Retinal pigment epithelial cell (primary cell): ENCODE data around the gene RBP2.
A peak's percentile ranks its signal among the peaks of the same experiment; 100 is the strongest.

Experiments used
- DNase-seq: peaks from one replicate; pipeline ENCODE4 v3.0.0-alpha.2; 2010; ENCODE audit warnings: low read depth
- H3K4me3 ChIP-seq: 2 replicates; pipeline ENCODE4 v1.5.1; 2011; ENCODE audit warnings: mild to moderate bottlenecking, low read length, control low read depth, moderate library complexity
- CTCF ChIP-seq: conservative IDR thresholded peaks from 2 replicates; pipeline ENCODE4 v1.5.1; 2011; ENCODE audit warnings: low read depth, low read length, control low read depth, inconsistent platforms

RBP2 gene

DNA sequence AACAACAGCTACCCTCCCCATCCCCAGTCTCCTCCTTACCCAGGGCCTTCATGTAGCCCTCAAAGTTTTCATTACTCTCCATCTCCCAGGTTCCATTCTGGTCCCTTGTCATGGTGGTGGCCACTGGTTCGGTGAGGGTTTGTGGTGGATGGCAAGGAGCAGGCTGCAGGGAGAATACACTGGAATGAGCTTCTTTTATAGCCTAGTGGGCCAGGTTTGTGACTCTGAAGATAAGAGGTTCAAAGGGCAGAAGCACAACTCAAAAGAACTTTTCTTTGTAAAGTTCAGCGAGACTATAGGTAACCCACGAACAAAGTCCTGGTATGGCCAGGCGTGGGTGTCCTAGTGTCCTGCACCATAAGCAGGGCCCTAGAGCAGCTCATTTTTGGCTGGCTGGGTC lies at the start of gene RBP2:
TSS of gene RBP2 (minus strand) at position 169 of the 400 bp plus-strand sequence. CDS start at position 112, 57 bp downstream.
- no peak for TF ChIP-seq CTCF
- no peak within 1 kb of the TSS for H3K4me3 ChIP-seq
- no peak for DNase-seq

DNA sequence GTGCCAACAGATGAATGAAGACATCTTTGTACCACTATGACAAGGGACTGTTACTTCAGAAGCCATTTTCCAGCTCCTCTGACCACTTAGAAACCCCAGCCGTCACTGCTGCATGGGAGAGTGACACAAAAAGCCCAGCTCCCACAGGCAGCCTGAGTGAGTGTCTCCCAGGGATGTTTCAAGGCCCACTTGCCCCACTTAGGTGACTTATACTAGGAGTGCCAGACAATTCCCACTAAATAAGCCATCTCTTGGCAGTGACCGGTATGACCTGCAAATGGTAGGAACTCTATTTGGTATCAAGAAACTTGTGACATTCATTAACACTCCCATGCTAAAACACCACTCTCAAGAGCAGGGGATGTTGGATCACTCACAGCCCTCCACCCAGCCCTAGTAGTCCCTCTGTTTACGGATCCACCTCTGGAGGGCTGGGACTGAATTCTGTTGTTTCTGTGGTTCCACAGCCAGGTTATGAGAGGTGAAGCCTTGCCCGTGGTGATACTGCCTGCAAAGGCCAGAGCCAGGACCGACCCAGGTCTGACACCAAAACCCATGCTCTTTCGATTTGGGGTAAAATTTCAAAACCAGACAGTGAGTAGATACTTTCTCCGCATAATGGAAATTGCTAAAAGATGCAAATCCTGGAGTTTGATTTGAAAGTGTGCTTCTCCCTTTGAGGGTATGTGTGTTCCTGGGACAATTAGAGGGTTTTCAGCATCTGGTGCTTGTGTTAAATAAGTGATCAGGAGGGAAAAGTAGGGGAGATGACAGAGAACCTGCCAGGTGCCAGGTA lies 48.7 kb upstream of the RBP2 start:
- TF ChIP-seq CTCF: no peak
- H3K4me3 ChIP-seq: no peak overlapping the region
- no peak for DNase-seq

- H3K4me3 ChIP-seq: no peak overlapping the region
- no peak for DNase-seq
- no peak for TF ChIP-seq CTCF
Observed at GRCh38 chr3:139523718-139524117, 47.4 kb upstream of the RBP2 start.

DNA sequence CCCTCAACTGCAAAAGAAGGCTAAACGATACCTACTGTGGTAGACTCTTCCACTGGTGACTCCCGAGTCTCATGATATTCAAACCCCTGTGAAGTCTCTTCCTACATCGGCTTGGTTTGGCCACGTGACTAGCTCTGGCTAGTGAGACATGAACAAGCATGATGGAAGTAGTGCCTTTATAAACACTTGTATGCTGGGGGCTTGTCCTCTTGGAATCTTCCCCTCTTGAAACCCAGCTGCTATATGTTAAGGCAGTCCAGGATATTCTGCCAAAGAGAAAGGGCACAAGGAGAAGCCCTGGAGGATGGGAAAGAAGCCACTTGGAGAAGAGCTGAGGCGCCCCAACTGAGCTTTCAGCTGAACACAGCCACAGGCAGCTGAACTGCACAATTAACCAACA lies 46.9 kb upstream of the RBP2 start:
- no peak for DNase-seq
- H3K4me3 ChIP-seq: no peak overlapping the region
- no peak for TF ChIP-seq CTCF

GRCh38 chr3:139522421-139522820 lies 46.1 kb upstream of the RBP2 start:
- DNase-seq: no peak

GRCh38 chr3:139521816-139522215 lies 45.5 kb upstream of the RBP2 start:
- DNase-seq: no peak
- TF ChIP-seq CTCF: no peak
- H3K4me3 ChIP-seq: no peak overlapping the region

More at GRCh38 chr3:139522421-139522820, 46.1 kb upstream of the RBP2 start:
- TF ChIP-seq CTCF: peak; percentile 39
- no peak overlapping the region for H3K4me3 ChIP-seq

DNA sequence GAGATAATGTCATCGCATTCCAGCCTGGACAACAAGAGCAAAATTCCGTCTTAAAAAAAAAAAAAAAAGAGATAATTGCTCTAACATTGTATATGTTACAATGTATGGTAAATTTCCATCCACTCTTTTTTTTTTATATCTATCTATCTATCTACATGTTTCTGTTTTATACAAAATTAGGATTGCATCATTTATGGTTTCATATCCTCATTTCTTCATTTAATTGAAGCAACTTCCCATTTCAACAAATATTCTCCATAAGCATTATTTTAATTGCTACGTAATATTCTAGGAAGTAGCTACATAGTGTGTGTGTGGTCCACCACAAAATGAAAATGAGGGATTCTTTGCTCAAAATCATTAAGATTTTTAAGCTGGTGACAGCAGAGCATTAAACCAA lies 44.8 kb upstream of the RBP2 start:
- TF ChIP-seq CTCF: no peak
- DNase-seq: no peak

More for the DNA sequence above, 44.8 kb upstream of the RBP2 start:
- no peak overlapping the region for H3K4me3 ChIP-seq
